HCT116 (cell line): ENCODE measurements around the gene CALN1.

Source experiments
- EGR1 ChIP-seq: IDR thresholded peaks from 2 replicates; pipeline ENCODE4 v1.6.1; 2012; ENCODE audit warnings: low read depth
- ELF1 ChIP-seq: IDR thresholded peaks from 2 replicates; pipeline ENCODE4 v1.6.1; 2012; ENCODE audit warnings: low read depth, borderline replicate concordance
- EZH2 ChIP-seq: fragments of 200-600 bp; sonication (generic); IDR thresholded peaks from 2 replicates; pipeline ENCODE4 v1.6.1; 2017; ENCODE audit warnings: antibody characterized with exemption, mixed run types
- POLR2A ChIP-seq: IDR thresholded peaks from 2 replicates; pipeline ENCODE4 v1.7.0; 2011; ENCODE audit warnings: borderline replicate concordance; ENCODE audit not compliant: insufficient read depth, insufficient read length; ENCODE audit errors: extremely low read depth
- POLR2AphosphoS5 ChIP-seq: IDR thresholded peaks from 2 replicates; pipeline ENCODE4 v1.6.1; 2011; ENCODE audit warnings: mild to moderate bottlenecking, low read depth, low read length, moderate library complexity
- SRF ChIP-seq: IDR thresholded peaks from 2 replicates; pipeline ENCODE4 v1.6.1; 2012; ENCODE audit warnings: low read depth
- TF ChIP-seq, protein P1 (sequence below), 3 experiments: fragments of 200-600 bp in 1 of 3; sonication (generic) in 1 of 3; IDR thresholded peaks in 2 of 3; conservative IDR thresholded peaks in 1 of 3; 2 replicates each; pipeline ENCODE4 v1.5.1; 2012 to 2017; ENCODE audit warnings: low read depth in 2 of 3, low read length in 2 of 3, antibody characterized with exemption in 1 of 3, borderline replicate concordance in 1 of 3, control low read depth in 1 of 3, mild to moderate bottlenecking in 1 of 3, mixed read lengths in 1 of 3, mixed run types in 1 of 3, moderate library complexity in 1 of 3; ENCODE audit not compliant: insufficient read depth in 1 of 3
- TF ChIP-seq, protein P2 (sequence below): IDR thresholded peaks from 2 replicates; pipeline ENCODE4 v1.6.1; 2012

DNA sequence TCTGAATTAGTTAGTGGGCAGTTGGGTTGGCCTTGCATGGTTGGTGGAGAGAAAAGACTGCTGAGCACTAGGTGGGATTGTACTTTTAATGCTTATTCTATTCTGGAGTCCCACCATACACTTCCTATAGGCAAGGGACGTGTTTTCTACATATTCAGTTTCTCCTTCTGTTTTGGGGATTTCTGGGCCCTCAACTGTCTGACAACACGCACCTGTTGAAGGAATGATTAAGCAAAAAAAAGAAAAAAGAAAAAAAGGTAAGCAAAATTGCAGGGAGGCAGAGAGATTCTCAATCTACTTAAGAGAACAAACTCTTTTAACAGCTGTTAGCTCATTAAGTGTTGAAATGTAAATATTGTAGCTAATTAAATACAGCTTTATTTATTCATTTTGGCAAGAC lies 541.3 kb downstream of the CALN1 start:
- TF ChIP-seq, protein P1, sequence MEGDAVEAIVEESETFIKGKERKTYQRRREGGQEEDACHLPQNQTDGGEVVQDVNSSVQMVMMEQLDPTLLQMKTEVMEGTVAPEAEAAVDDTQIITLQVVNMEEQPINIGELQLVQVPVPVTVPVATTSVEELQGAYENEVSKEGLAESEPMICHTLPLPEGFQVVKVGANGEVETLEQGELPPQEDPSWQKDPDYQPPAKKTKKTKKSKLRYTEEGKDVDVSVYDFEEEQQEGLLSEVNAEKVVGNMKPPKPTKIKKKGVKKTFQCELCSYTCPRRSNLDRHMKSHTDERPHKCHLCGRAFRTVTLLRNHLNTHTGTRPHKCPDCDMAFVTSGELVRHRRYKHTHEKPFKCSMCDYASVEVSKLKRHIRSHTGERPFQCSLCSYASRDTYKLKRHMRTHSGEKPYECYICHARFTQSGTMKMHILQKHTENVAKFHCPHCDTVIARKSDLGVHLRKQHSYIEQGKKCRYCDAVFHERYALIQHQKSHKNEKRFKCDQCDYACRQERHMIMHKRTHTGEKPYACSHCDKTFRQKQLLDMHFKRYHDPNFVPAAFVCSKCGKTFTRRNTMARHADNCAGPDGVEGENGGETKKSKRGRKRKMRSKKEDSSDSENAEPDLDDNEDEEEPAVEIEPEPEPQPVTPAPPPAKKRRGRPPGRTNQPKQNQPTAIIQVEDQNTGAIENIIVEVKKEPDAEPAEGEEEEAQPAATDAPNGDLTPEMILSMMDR (IDR thresholded peaks at IDR 0.05 in 2 of 3, conservative IDR thresholded peaks at IDR 0.05 in 1 of 3; ENCODE audit: borderline replicate concordance in 1 of 3, insufficient read depth in 1 of 3, low read depth in 2 of 3, low read length in 2 of 3): no peak
- no peak for TF ChIP-seq EGR1
- TF ChIP-seq POLR2AphosphoS5: no peak
- TF ChIP-seq EZH2: no peak
- TF ChIP-seq, protein P2, sequence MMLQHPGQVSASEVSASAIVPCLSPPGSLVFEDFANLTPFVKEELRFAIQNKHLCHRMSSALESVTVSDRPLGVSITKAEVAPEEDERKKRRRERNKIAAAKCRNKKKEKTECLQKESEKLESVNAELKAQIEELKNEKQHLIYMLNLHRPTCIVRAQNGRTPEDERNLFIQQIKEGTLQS: no peak
- TF ChIP-seq ELF1: no peak
- no peak for TF ChIP-seq POLR2A
- TF ChIP-seq SRF: no peak
